Activated CD4-positive, alpha-beta T cell treated with anti-CD3 and anti-CD28 coated beads for 48 hours (primary cell): ENCODE data around the gene MIOS.
A peak's percentile ranks its signal among the peaks of the same experiment; 100 is the strongest.
"Not testable (repeated sequence)": the region's sequence is repeated elsewhere in the genome, so short reads cannot be mapped to it uniquely, and the experiment has no call there.

ENCODE experiments used
- DNase-seq: peaks from one replicate; pipeline ENCODE4 v3.0.0-alpha.2; 2020

Gene MIOS

GRCh38 chr7:7554649-7555575 lies 11.8 kb upstream of the MIOS start:
- no peak for DNase-seq

DNA sequence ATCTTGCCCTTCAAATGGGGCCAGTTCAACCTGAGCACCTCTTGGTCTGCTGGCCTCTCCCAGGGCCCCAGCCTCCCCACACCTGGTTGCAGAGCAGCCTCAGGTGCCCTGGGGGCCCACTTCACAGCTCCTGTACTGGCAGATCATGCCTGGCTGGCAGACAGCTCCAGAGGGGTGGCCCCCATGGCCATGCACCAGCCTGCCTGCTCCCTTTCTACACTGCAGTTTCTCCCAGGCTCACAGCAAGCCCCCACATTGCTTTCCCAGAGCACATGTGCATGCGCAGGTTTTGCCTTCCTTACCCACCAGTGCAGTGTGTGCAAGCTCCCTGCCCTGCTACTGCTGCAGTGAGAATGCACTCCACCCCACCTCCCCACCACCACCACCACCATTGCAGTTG lies 9.8 kb upstream of the MIOS start:
- DNase-seq, result no peak

- DNase-seq, result no peak
These were observed 9.4 kb upstream of the MIOS start for GRCh38 chr7:7557252-7557651.

DNA sequence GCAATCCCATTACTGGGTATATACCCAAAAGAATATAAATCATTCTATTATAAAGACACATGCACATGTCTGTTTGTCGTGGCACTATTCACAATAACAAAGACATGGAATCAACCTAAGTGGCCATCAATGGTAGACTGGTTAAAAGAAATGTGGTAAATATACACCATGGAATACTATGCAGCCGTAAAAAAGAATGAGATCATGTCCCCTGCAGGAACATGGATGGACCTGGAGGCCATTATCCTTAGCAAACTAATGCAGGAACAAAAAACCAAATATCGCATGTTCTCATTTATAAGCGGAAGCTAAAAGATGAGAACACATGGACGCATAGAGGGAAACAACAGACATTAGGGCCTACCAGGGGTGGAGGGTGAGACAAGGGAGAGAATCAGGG lies 5.1 kb upstream of the MIOS start:
- DNase-seq, result not testable (repeated sequence)

- no peak for DNase-seq
These were observed 3.9 kb upstream of the MIOS start for GRCh38 chr7:7562736-7563135.

DNA sequence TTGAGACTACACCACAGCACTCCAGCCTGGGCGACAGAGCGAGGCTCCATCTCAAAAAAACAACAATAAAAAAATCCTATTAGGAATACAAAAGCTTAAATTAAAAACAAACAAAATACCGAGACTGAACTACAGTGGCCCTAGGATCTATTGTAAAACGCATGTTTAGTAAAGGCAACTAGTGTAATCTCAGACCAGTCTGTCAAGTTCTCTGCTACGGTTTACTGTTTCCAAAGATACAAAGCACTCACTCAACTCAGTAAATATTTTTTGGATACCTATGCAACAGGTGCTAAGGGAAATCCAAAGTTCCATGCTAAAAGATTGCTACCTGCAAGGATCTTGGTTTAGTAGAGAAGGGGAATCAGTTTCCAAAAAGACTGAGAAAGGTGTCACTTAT lies 3.4 kb upstream of the MIOS start:
- DNase-seq, result no peak

DNA sequence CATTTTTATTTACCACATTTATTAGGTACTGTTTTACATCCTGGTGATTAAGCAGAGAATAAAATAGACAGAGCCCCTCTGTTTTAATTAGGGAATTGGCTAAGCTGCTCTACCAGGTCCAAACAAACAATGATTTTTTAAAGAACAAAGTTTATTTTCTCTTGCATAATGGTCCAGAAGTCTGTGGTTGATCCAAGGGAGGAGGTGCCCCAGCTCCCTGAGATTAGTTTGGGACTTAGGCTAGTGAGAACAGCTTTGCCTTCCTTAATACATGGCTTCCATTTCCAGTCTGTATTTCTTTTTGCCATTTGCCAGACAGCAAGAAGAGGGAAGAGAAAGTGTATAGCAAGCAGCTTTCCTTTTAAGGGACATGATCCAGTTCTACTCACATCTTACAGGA lies 2.9 kb upstream of the MIOS start:
- no peak for DNase-seq

DNA sequence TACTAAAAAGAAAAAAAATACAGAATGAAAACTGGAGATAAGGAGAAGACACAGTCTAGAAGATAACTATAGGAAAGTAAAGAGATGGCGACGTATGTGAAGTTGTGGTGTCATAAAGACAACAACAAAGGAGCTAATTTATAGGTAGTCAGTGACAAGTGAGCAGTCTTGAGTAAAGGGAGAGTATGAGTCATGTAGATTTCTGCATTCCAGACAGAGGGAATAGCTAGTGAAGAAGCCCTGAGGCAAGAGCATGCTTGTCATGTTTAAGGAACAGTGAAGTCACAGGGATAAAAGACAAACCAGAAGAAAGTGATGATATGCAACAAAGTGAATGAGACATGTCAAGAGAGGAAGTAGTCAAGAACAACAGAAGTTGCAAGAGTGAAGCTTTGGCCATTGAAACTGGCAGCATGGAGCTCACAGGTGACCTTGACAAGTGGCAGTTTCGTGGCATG lies 2.3 kb upstream of the MIOS start:
- no peak for DNase-seq

DNA sequence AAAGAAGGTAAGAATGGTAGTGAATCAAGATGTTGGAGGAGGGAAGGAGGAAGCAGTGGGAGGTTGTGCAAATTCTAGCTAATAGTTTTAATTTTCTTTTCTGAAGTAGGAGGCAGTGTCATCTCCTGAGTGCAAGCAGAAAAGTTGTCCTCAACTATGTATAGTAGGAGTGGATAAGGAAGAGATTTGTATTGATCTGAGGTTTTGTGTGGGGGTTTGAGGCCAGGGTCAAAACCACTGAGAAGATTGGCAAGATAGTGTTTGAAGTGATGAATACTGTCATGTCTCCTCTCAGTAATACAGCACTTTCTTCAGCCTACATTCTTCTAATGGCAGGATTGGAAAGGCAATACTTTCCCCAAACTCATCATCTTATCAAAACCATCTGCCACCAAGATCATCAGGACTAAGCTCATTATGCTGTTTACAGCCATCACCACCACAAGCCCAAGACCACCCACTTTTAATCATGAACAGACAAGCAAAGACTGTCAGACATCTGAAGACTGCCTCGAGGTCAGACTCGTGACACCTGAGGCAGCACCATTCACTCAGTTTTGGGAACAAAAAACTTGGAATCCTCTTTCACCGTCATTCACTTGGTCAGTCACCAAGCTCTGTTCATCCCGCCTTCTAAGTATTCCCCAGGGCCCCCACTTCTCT lies 1.5 kb upstream of the MIOS start:
- DNase-seq, result peak; percentile 55

DNA sequence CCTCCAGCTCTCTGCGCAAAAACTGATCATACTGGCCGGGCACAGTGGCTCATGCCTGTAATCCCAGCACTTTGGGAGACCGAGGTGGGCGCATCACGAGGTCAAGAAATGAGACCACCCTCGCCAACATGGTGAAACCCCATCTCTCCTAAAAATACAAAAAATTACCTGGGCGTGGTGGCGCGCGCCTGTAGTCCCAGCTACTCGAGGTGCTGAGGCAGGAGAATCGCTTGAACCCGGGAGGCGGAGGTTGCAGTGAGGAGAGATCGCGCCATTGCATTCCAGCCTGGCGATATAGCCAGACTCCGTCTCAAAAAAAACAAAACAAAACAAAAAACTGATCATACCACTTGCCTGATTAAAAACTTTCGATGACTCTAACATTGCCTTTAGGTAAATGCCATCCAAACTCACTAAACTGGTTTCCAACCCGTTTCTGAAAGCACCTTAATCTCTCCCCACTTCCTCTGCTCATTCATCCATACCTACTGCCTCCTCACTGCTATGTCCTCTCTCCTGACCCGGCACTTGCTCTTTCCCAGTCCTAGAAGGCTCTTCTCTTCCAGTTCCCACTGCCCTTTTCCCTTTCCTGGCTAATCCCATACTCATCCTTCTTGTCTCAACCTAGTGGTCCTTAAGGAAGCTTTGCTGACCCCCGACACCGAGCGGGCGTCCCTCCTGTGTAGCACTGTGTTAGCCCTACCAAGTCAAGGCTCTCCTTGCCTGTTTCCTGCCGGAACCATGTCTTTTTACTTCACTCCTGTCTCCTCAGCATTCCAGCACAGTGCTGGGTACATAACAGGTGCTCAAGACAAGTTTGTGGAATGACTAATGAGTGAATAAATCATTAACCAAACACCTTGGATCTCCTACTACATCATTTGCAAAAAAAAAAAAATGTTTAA lies 686 bp upstream of the MIOS start:
- DNase-seq, result no peak

GRCh38 chr7:7567898-7568531 lies 1.3 kb downstream of the MIOS start:
- DNase-seq, result no peak

DNA sequence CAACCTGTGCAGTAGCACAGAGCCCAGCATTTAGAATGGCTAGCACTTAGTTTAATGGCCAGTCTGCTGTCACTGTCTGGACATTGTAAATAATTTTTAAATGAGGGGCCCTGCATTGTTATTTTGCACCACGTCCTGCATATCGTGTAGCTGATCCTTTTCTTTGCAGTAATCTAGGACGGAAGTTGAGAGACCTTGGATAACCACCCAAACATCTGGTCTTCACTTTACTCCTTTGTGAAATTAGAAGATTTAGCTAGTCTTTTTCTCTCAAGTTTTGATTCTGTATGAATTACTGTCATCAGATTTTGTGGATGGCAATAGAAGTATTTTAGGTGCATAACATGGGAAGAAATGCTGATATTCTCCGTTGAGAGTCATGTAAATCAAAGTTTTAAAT lies 1.9 kb downstream of the MIOS start:
- DNase-seq, result no peak

DNA sequence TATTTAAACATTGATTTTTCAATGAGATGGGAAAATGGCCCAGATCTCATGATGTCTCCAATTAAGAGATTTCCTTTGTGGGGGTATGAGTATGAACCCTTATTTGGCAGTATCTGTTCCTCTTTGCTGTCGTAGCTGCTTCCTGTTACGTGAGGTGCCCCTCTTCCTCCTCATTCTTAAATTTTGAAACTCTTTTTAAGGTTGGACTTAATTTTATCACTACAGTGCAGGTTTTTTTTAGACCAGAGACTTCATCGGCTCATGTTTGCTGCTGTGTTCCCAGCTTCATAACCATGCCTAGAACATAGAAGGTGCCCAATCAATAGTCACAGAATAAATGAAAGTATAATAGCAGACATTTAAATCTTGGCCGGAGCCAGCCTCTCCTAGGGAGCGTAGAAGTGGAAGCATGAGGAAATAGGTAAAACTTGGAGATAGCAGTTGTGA lies 2.4 kb downstream of the MIOS start:
- DNase-seq, result no peak

DNA sequence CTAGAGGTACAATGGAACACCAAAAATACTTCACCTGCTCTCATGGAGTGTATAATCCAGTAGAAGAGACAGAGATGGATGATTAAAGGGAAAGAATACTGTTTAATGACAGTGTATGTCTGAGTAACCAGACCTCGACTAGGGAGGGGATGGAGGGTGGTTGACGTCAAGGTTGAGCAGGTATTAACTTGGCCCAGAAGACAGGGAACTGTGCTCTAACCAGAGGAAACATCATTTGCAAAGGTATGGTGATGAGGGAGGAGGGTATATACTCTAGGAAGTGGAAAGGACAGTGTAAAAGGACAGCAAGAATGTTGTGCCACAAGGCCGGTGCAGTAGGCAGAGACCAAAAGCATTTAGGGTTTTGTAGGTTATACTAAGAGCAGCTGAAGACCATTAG lies 2.9 kb downstream of the MIOS start:
- no peak for DNase-seq

- DNase-seq, result no peak
These were observed 3.9 kb downstream of the MIOS start for GRCh38 chr7:7570584-7570983.

- DNase-seq, result no peak
These were observed 7.0 kb downstream of the MIOS start for GRCh38 chr7:7573701-7574100.

DNA sequence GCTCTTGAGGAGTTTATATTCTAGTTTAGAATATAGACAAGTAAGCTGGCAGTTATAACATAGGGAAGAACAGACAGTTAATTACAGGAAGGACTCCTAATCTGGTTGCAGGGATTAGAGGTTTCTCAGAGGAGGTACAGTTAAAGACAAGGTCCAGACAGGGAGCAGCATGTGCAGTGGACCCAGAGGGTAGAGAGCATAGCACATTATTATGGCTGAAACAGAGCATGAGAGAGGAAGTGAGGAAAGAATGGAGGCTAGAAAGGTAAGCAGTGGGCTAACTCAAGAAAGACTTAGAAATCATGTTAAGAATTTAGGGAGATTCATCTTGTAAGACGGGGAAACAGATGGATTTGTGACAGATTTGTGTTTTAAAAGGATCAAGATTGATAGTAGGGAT lies 9.7 kb downstream of the MIOS start:
- no peak for DNase-seq

- no peak for DNase-seq
These were observed 11.2 kb downstream of the MIOS start for GRCh38 chr7:7577888-7578287.

GRCh38 chr7:7579638-7580037 lies 13.0 kb downstream of the MIOS start:
- no peak for DNase-seq

DNA sequence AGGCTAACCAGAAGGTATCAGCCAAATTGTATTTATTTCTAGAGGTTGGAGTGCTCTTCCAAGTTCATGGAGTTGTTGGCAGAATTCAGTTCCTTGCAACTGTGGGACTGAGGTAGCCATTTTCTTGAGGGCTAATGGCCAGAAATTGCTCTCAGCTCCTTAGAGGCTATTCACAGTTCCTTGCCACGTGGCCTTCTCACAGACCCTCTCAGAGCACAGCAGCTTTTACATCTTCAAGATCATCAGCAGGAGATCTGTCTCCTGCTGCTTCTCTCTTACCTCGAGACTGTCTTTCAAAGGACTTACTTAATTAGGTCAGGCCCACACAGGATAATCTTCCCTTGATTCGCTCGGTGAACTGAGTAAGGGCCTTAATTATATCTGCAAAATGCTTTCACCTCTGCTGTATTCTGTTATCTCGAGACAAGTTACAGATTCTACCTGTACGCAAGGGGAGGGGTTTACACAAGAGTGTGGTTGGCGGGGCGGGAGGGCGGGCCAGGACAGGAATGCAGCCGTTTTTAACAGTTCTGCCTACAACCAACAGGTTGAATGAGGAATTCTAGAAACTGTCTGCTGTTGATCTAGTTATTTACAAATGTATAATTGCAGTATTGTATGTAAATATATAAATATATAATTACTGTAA lies 15.0 kb downstream of the MIOS start:
- DNase-seq, result no peak

GRCh38 chr7:7582596-7582995 lies 15.9 kb downstream of the MIOS start:
- no peak for DNase-seq

DNA sequence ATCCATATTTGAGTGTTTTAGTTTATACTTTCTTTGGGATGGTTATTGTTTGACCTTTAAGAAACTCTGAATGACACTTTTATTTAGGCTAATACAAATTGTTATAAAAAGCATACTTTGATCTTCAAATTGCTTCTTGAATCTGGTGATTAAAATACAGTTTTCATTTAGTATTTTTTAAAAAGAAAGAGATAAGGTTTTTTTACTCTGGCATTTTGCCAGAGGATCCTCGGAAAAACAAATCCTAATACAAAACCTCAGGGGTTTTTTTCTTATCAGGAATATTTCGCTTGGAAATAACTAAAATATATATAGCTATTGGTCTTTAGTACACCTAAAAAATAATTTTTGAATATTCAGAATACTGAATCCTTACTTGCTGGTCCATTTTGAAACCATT lies 17.0 kb downstream of the MIOS start:
- no peak for DNase-seq
